ENCODE data around the gene FUS.

DNA sequence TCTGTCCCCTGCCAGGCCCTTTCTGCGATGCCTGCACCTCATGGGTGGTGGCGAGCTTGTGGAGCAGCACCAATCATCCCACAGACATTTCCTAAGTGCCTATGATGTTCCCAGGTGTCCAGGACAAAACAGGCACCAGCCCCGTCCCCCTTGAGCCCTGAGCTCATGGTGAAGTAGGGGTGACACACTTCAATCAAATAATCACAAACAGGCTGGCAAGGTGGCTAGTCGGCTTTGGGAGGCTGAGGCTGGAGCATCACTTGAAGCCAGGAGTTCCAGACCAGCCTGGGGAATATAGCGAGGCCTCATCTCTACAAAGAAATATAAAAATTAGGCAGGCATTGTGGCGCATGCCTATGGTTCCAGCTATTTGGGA, 43.7 kb upstream of the FUS start:
- TF ChIP-seq, protein P1, sequence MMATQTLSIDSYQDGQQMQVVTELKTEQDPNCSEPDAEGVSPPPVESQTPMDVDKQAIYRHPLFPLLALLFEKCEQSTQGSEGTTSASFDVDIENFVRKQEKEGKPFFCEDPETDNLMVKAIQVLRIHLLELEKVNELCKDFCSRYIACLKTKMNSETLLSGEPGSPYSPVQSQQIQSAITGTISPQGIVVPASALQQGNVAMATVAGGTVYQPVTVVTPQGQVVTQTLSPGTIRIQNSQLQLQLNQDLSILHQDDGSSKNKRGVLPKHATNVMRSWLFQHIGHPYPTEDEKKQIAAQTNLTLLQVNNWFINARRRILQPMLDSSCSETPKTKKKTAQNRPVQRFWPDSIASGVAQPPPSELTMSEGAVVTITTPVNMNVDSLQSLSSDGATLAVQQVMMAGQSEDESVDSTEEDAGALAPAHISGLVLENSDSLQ (IDR thresholded peaks at IDR 0.05), result no peak
- TF ChIP-seq ARNT (IDR thresholded peaks at IDR 0.05), result no peak
- TF ChIP-seq ZNF384 (IDR thresholded peaks at IDR 0.05), result no peak
- no peak for TF ChIP-seq FOXM1 (IDR thresholded peaks at IDR 0.05; ENCODE audit: borderline replicate concordance)
- TF ChIP-seq FOXK2 (IDR thresholded peaks at IDR 0.05), result no peak
- TF ChIP-seq TARDBP (IDR thresholded peaks at IDR 0.05), result no peak
- no peak for TF ChIP-seq BHLHE40 (IDR thresholded peaks at IDR 0.05; ENCODE audit: borderline replicate concordance)
- no peak for TF ChIP-seq HDGF (IDR thresholded peaks at IDR 0.05; ENCODE audit: borderline replicate concordance)
- no peak for TF ChIP-seq FOXA1 (IDR thresholded peaks at IDR 0.05)
- TF ChIP-seq CTBP1 (IDR thresholded peaks at IDR 0.05; ENCODE audit: borderline replicate concordance), result no peak
- TF ChIP-seq L3MBTL2 (conservative IDR thresholded peaks at IDR 0.05), result no peak
- no peak for TF ChIP-seq ELF4 (IDR thresholded peaks at IDR 0.05)
